GM12873 (cell line): Measurements from ENCODE around the gene CDC123.

Experiments used
- TF ChIP-seq, protein P1 (sequence below): IDR thresholded peaks from 2 replicates; pipeline ENCODE4 v1.5.1; 2012; ENCODE audit warnings: low read depth, mild to moderate bottlenecking, moderate library complexity, low read length, control low read depth; ENCODE audit not compliant: insufficient read depth; ENCODE audit errors: missing control alignments

The CDC123 gene

DNA sequence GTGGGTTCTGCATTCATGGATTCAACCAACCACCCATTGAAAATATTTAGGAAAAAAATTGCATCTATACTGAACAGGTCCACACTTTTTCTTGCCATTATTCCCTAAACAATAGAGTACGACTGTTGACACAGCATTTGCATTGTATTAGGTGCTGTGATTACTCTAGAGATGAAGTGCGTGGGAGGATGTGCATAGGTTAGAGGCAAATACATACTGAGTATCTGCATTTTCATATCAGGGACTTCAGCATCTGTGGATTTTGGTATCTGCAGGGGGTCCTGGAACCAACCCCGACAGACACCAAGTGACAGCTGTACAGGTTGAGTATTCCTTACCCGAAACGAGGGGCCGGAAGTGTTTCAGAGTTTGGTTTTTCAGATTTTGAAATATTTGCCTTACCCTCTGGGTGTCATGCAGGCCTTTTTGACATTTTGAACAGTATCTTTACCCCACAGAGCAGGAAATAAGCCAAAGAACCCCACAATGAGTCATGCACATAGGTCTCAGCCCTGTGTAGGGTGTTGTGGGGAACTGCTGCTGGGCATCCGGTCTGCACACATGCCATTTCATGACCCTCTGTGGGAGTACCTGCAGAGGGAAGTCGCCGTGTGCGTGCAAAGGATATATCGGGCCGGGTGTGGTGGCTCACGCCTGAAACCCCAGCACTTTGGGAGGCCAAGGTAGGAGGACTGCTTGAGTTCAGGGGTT, 14.8 kb upstream of the CDC123 start:
- TF ChIP-seq, protein P1, sequence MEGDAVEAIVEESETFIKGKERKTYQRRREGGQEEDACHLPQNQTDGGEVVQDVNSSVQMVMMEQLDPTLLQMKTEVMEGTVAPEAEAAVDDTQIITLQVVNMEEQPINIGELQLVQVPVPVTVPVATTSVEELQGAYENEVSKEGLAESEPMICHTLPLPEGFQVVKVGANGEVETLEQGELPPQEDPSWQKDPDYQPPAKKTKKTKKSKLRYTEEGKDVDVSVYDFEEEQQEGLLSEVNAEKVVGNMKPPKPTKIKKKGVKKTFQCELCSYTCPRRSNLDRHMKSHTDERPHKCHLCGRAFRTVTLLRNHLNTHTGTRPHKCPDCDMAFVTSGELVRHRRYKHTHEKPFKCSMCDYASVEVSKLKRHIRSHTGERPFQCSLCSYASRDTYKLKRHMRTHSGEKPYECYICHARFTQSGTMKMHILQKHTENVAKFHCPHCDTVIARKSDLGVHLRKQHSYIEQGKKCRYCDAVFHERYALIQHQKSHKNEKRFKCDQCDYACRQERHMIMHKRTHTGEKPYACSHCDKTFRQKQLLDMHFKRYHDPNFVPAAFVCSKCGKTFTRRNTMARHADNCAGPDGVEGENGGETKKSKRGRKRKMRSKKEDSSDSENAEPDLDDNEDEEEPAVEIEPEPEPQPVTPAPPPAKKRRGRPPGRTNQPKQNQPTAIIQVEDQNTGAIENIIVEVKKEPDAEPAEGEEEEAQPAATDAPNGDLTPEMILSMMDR = no peak

DNA sequence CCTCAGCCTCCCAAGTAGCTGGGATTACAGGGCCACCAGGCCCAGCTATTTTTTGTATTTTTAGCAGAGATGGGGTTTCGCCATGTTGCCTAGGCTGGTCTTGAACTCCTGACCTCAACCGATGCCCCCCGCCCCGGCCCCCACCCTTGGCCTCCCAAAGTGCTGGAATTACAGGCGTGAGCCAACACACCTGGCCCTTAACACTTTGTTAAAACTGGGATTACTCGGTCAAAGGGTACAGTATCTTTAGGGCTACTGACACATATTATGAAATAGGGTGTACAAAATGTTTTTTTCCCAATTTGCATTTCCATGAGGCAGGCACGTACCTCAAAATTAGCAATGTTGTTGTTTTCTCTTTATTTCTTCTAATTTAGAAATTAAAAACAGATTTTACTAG, 11.8 kb upstream of the CDC123 start:
- TF ChIP-seq, protein P1 = no peak

DNA sequence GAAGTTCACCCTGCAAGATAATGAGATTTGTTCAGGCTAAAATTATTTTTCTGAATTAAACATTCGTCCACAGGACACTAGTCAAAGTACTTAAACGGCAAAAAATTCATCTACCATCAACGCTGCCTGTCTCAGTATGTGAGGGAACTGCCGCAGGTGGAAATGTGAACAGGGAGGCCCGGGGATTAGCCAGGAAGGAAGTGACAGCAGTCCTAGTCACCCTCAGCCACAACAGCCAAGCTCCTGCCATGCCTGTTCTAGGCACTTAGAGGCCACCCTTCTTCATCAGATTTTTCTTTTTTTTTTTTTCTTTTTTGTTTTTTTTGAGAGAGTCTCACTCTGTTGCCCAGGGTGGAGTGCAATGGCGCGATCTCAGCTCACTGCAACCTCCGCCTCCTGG, 9.7 kb upstream of the CDC123 start:
- TF ChIP-seq, protein P1 = no peak

DNA sequence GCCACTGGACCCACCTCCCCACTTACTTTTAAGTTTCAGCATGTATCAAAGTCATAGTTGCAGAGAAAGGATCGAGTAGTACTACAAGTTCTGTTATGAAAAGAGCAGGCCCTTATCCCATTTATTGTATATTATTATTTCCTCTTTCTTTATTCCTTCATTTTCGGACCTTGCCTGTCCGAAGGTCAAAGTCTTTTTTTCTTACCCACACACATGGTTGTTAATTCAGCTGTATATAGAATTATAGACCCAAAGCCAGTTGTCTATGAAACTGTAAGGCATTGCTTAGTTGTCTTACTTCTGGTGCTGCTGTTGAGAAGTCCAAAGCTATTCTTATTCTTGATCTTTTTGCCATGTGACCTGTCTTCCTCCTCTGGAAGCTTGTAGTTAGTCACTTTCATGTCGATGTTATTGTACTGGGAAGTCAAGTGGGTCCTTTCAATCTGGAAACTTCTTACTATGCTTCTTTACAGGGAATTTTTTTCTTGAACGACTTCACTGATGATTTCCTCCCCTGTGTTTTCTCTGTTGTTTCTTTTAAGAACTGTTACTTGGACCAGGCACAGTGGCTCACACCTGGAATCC, 8.6 kb upstream of the CDC123 start:
- TF ChIP-seq, protein P1 = no peak

DNA sequence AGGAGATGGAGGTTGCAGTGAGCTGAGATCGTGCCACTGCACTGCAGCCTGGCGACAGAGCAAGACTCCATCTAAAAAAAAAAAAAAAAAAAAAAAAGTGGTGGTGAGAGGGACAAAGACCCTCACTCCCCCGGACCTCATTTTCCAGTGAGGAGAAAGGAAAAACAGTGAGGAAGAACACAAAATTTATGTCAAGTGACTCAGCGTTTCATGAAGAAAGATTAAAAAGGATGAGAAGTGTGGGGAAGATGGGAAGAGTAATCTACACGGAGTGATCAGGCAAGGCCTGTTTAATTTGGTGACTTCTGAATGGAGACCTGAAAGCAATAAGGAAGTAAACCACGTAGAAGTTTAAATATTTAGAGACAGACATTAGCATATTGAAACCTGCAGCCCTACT, 7.3 kb upstream of the CDC123 start:
- TF ChIP-seq, protein P1 = no peak

DNA sequence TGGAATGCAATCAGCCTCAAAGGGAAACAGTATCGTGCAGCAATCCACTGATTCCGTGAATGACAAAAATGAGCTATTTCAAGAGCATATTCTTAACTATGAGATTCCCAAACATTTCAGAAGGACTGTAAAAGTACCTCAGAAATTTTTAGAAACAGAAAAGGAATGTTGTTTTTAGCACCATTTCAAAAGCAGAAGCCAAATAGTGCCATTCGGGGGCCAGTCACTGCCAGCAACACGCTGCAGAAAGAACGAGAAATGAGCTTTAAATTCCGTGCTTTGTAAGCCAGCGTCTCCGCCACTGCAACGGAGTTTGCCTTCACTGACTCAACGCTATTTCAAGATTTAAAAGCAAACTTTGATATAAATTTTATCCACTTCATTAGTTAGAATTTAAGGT, 6.6 kb upstream of the CDC123 start:
- TF ChIP-seq, protein P1 = no peak

DNA sequence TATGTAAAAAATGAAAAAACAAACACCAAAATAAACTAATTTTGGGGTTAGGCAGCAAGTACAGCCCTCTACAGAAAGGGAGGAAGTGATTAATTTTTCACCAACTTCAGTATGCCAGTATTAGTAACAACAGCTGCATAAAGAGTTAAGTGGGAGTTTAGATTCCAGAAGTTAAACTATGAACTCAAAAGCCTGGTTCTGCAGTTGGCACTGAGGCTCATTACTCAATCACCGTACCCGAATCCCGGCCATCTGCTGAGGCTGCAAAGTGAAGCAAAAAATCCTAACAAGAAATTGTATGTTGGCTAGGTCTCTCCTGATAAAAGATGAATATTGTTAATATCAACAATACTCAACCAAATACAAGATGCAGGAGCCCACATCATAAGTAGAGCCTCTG, 4.3 kb upstream of the CDC123 start:
- TF ChIP-seq, protein P1 = no peak
